HCT116 (cell line): ENCODE measurements around the gene THSD4. TPM values are rescaled to one million over a fixed set of nuclear protein-coding genes. Genes with fewer than 3 reads are reported as not detected.

ENCODE experiments used
- ATAC-seq: fragments of 200-7000 bp; cut with Tn5 transposase; 2 replicates; pipeline ENCODE4 v1.9.1; 2020; ENCODE audit warnings: mild to moderate bottlenecking, moderate library complexity
- BruUV-seq: library from RNA; stranded (reverse); fragments of 400-500 nt; replicated peaks from 2 replicates; lab custom pipeline; 2021; lab: Mats Ljungman, UMichigan
- CTCF ChIA-PET: fragments of 300-600 bp; sonication (Branson Sonifier 250); formaldehyde crosslinking; loops from one replicate; lab custom pipeline; 2021; ENCODE audit warnings: antibody characterized with exemption; lab: Charles Lee
- POLR2A ChIA-PET: fragments of 300-600, 350-600 bp; sonication (Branson Sonifier 250); formaldehyde crosslinking; loops from one replicate; lab custom pipeline; 2021; ENCODE audit warnings: antibody characterized with exemption; lab: Charles Lee
- RAD21 ChIA-PET, 2 experiments: fragments of 300-600 bp; sonication (Branson Sonifier 250); formaldehyde crosslinking; loops; one replicate each; lab custom pipeline; 2023; ENCODE audit warnings: low total read pairs in 2 of 2; ENCODE audit not compliant: uncharacterized antibody in 2 of 2, unreplicated experiment in 2 of 2, low non-redundant PET in 1 of 2; lab: Charles Lee
- DNase-seq: peaks from one replicate; pipeline ENCODE4 v3.0.0-alpha.2; 2010; ENCODE audit warnings: low read depth, low spot score
- H2AFZ ChIP-seq: fragments of 200-600 bp; shearing (Covaris generic), sonication (generic); 2 replicates; pipeline ENCODE4 v1.6.1; 2017; ENCODE audit warnings: low read depth, mixed run types, mixed read lengths, antibody characterized with exemption, low read length; ENCODE audit not compliant: poor library complexity, severe bottlenecking
- H3K27ac ChIP-seq: 2 replicates; pipeline ENCODE4 v1.5.1; 2012; ENCODE audit warnings: low read depth, low read length
- H3K27me3 ChIP-seq: fragments of 200-600 bp; sonication (generic); 2 replicates; pipeline ENCODE4 v1.6.1; 2016; ENCODE audit warnings: mixed run types, low read length, mixed read lengths; ENCODE audit not compliant: insufficient read depth
- H3K36me3 ChIP-seq, 2 experiments: fragments of 200-500 bp in 1 of 2; fragments of 200-600 bp in 1 of 2; sonication (Bioruptor generic) in 1 of 2; sonication (generic) in 1 of 2; 2 replicates each; pipeline versions ENCODE4 v1.5.1 to v1.6.1; 2014 to 2016; ENCODE audit warnings: low read length in 2 of 2, inconsistent platforms in 1 of 2, mixed read lengths in 1 of 2, mixed run types in 1 of 2; ENCODE audit not compliant: insufficient read depth in 2 of 2, control insufficient read depth in 1 of 2
- H3K4me1 ChIP-seq, 2 experiments: fragments of 200-600 bp in 1 of 2; sonication (generic) in 1 of 2; 2 replicates each; pipeline versions ENCODE4 v1.5.1 to v1.6.1; 2012 to 2017; ENCODE audit warnings: low read length in 2 of 2, inconsistent platforms in 1 of 2, mild to moderate bottlenecking in 1 of 2, mixed read lengths in 1 of 2, mixed run types in 1 of 2, moderate library complexity in 1 of 2; ENCODE audit not compliant: insufficient read depth in 2 of 2, control insufficient read depth in 1 of 2
- H3K4me2 ChIP-seq: fragments of 200-600 bp; sonication (generic); 2 replicates; pipeline ENCODE4 v1.6.1; 2017; ENCODE audit warnings: mixed run types, low read length, mixed read lengths
- H3K4me3 ChIP-seq, 2 experiments: fragments of 200-600 bp in 1 of 2; sonication (generic) in 1 of 2; replicated peaks in 1 of 2; 2 replicates each; pipeline ENCODE4 v1.5.1; 2011 to 2016; ENCODE audit warnings: low read length in 2 of 2, control low read depth in 1 of 2, low read depth in 1 of 2, mild to moderate bottlenecking in 1 of 2, mixed read lengths in 1 of 2, mixed run types in 1 of 2
- H3K79me2 ChIP-seq: fragments of 200-600 bp; sonication (generic); 2 replicates; pipeline ENCODE4 v1.6.1; 2017; ENCODE audit warnings: mild to moderate bottlenecking, mixed run types, low read length, moderate library complexity, mixed read lengths; ENCODE audit not compliant: insufficient read depth
- H3K9ac ChIP-seq: fragments of 200-600 bp; sonication (generic); 2 replicates; pipeline ENCODE4 v1.6.1; 2016; ENCODE audit warnings: low read length, mixed read lengths
- H3K9me2 ChIP-seq: fragments of 200-600 bp; sonication (generic), shearing (Covaris generic); 2 replicates; pipeline ENCODE4 v1.6.1; 2017; ENCODE audit warnings: mixed run types, mild to moderate bottlenecking, moderate library complexity; ENCODE audit not compliant: insufficient read depth
- H3K9me3 ChIP-seq, 2 experiments: fragments of 200-500 bp in 1 of 2; fragments of 200-600 bp in 1 of 2; sonication (Bioruptor generic) in 1 of 2; sonication (generic) in 1 of 2; 2 replicates each; pipeline ENCODE4 v1.6.1; 2014 to 2017; ENCODE audit warnings: low read length in 2 of 2, mixed read lengths in 2 of 2, inconsistent platforms in 1 of 2, low read depth in 1 of 2, mild to moderate bottlenecking in 1 of 2, mixed run types in 1 of 2, moderate library complexity in 1 of 2; ENCODE audit not compliant: control insufficient read depth in 1 of 2, insufficient read depth in 1 of 2
- H4K20me1 ChIP-seq: fragments of 200-600 bp; sonication (generic), shearing (Covaris generic); 2 replicates; pipeline ENCODE4 v1.6.1; 2017; ENCODE audit warnings: mixed run types, mild to moderate bottlenecking, moderate library complexity; ENCODE audit not compliant: insufficient read depth
- ATF3 ChIP-seq: IDR thresholded peaks from 2 replicates; pipeline ENCODE4 v1.6.1; 2012
- JUND ChIP-seq: IDR thresholded peaks from 2 replicates; pipeline ENCODE4 v1.6.1; 2012
- REST ChIP-seq: IDR thresholded peaks from 2 replicates; pipeline ENCODE4 v1.6.1; 2012; ENCODE audit warnings: low read depth
- SP1 ChIP-seq: IDR thresholded peaks from 2 replicates; pipeline ENCODE4 v1.6.1; 2012; ENCODE audit warnings: low read depth
- SRF ChIP-seq: IDR thresholded peaks from 2 replicates; pipeline ENCODE4 v1.6.1; 2012; ENCODE audit warnings: low read depth
- intact Hi-C: fragments of 100-400 bp; cut with micrococcal nuclease; formaldehyde crosslinking; loops from 2 replicates; pipeline ENCODE4 v1.10.0; 2022
- total RNA-seq: library from RNA; stranded (reverse); gene quantifications from one replicate; pipeline ENCODE4 v1.2.1, GENCODE V29; 2021; ENCODE audit not compliant: unreplicated experiment
- TF ChIP-seq, protein P1 (sequence below): IDR thresholded peaks from 2 replicates; pipeline ENCODE4 v1.6.1; 2012
- TF ChIP-seq, protein P2 (sequence below), 3 experiments: fragments of 200-600 bp in 1 of 3; sonication (generic) in 1 of 3; IDR thresholded peaks in 2 of 3; conservative IDR thresholded peaks in 1 of 3; 2 replicates each; pipeline ENCODE4 v1.5.1; 2012 to 2017; ENCODE audit warnings: low read depth in 2 of 3, low read length in 2 of 3, antibody characterized with exemption in 1 of 3, borderline replicate concordance in 1 of 3, control low read depth in 1 of 3, mild to moderate bottlenecking in 1 of 3, mixed read lengths in 1 of 3, mixed run types in 1 of 3, moderate library complexity in 1 of 3; ENCODE audit not compliant: insufficient read depth in 1 of 3

THSD4 gene
- total RNA-seq, 1 experiment from 2014 or later: 30.5 TPM

DNA sequence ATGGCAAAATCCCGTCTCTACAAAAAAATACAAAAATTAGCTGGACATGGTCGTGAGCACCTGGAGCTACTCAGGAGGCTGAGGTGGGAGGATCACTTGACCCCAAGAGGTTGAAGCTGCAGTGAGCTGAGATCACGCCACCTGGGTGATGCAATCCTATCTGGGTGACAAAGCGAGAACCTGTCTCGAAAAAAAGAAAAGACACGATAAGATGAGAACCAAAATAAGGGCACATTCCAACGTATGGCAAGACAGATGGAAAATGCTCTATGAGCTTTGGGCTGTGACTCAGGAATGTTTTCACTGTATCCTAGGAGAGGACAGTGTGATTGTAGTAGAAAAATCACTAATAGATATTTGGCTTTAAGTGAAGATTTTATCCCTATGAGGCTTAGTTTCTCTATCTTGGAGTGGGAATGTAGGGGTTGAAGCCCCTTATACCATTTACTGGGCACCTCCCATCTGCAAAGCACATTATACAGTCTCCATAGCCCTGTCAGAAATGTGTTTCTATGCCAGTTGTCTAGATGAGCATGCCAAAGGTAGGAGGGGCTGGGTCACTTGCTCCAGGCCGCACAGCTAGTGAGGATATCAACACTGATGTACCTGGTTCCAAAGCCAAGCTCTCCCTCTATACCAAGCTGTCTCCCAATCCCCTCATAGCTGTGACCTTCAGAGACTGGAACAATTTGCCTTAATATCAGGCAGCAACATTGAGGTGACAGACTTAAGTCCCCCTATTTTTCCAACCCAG, 641.5 kb downstream of the THSD4 start:
- ChIA-PET POLR2A (no interaction called here), CTCF (interaction anchor here (1.8 kb wide), 1 partner anchor 13 kb away, joined by 5 read pairs; no protein-coding TSS in a partner anchor), RAD21 (no interaction called here)
- H3K9ac ChIP-seq: no peak overlapping the region
- no peaks in the 10 kb centered on the region for H3K9me2 ChIP-seq
- no peak for ATAC-seq
- peaks cover 0 to 8% of the 10 kb centered on the region in 2 experiments; a peak in 1 of 4 replicates for H3K36me3 ChIP-seq
- H4K20me1 ChIP-seq: no peaks in the 10 kb centered on the region
- H3K4me1 ChIP-seq: peaks cover 16 to 30% of the 10 kb centered on the region in 2 experiments
- H3K27ac ChIP-seq: no peak overlapping the region
- no peak overlapping the region for H2AFZ ChIP-seq
- no peaks in the 10 kb centered on the region for H3K27me3 ChIP-seq
- H3K9me3 ChIP-seq: peaks cover 0 to 13% of the 10 kb centered on the region in 2 experiments; a peak in 1 of 4 replicates
- H3K79me2 ChIP-seq: no peaks in the 10 kb centered on the region
- no peak for TF ChIP-seq SP1
- TF ChIP-seq, protein P1, sequence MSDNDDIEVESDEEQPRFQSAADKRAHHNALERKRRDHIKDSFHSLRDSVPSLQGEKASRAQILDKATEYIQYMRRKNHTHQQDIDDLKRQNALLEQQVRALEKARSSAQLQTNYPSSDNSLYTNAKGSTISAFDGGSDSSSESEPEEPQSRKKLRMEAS: no peak
- TF ChIP-seq SRF: no peak
- no peak for TF ChIP-seq JUND
- no peak for TF ChIP-seq ATF3
- TF ChIP-seq, protein P2, sequence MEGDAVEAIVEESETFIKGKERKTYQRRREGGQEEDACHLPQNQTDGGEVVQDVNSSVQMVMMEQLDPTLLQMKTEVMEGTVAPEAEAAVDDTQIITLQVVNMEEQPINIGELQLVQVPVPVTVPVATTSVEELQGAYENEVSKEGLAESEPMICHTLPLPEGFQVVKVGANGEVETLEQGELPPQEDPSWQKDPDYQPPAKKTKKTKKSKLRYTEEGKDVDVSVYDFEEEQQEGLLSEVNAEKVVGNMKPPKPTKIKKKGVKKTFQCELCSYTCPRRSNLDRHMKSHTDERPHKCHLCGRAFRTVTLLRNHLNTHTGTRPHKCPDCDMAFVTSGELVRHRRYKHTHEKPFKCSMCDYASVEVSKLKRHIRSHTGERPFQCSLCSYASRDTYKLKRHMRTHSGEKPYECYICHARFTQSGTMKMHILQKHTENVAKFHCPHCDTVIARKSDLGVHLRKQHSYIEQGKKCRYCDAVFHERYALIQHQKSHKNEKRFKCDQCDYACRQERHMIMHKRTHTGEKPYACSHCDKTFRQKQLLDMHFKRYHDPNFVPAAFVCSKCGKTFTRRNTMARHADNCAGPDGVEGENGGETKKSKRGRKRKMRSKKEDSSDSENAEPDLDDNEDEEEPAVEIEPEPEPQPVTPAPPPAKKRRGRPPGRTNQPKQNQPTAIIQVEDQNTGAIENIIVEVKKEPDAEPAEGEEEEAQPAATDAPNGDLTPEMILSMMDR (IDR thresholded peaks at IDR 0.05 in 2 of 3, conservative IDR thresholded peaks at IDR 0.05 in 1 of 3; ENCODE audit: borderline replicate concordance in 1 of 3, insufficient read depth in 1 of 3, low read depth in 2 of 3, low read length in 2 of 3): no peak
- TF ChIP-seq REST: no peak
- intact Hi-C loops: no loop called here
- no peak overlapping the region for H3K4me3 ChIP-seq
- H3K4me2 ChIP-seq: no peak overlapping the region
- BruUV-seq: no TSS peak
- no peak for DNase-seq
